RKO (cell line): Measurements from ENCODE around the gene CD99.
"Not testable (repeated sequence)": the region's sequence is repeated elsewhere in the genome, so short reads cannot be mapped to it uniquely, and the experiment has no call there.

ENCODE experiments used
- DNase-seq: peaks from one replicate; pipeline ENCODE4 v3.0.0-alpha.2; 2016; ENCODE audit warnings: low spot score

The CD99 gene

GRCh38 chrX:2690856-2691542 lies at the start of gene CD99:
CD99 (plus strand) TSS chrX:2691295; CDS start chrX:2691361, 66 bp downstream.
- peak; percentile 74 for DNase-seq

DNA sequence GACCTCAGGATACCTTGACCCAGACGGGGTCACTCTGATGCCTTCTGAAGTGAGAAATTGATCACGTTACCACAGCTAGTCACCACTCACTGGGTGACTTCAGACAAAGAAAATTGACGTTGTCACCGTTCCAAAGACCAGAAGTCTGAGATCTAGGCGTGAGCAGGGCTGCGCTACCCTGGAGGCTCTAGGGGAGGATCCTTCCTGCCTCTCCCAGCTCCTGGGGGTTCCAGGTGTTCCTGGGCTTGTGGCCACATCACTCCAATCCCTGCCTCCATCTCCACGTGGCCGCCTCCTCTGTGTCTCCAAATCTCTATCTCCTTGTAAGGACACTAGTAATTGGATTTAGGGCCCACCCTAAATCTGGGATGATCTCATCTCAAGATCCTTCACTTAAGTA lies 48.9 kb upstream of the CD99 start:
- DNase-seq = no peak

DNA sequence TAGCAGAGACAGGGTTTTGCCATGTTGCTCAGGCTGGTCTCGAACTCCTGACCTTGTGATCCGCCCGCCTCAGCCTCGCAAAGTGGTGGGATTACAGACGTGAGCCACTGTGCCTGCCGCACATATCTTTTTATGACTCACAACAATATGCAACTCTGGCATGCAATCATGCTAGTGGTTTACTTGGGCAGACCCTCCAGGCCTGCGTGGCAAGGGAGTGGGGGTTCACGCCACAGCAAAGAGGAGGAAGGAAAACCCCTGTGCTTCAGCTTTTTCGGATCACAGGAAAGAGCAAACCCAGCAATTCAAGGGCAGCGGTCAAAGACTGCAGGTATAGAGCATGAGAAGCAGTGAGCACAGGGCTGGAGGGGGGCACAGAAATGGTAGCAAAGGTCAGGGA lies 48.3 kb upstream of the CD99 start:
- no peak for DNase-seq

DNA sequence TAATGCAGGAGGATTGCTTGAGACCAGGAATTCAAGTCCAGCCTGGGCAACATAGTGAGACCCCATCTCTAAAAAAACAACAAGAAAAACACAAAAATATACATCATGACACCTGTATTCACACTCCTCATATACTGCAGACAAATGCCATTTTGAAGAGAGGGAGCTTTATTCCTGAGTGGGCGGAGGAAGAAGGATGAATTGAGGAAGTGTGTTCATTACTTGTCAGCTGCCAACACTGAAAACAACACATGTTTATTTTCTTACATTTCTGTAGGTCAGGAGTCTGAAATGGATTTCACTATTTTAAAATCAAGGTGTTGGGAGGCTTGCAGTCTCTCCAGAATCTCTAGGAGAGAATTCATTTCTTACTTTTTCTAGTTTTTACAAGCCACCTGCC lies 47.2 kb upstream of the CD99 start:
- no peak for DNase-seq

- DNase-seq = no peak
Measured at GRCh38 chrX:2645563-2645962, 45.5 kb upstream of the CD99 start.

DNA sequence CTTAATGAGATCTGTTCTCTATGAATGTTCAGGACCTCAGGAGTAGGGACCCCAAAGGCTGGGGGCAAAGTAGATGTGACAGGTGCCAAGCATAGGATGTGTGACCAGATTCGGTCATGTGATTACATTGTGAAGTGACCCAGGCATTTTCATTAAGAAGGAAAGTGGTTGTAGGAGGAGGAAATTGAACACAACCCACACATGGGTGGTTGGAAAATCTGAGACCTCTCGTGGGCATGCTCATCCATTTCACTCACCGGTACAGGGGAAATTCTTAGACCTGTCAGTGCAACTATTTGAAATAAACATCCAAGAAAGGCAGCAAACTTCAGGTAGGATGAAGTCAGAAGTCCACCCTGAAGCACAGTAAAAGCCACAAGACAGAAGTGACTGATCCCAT lies 43.5 kb upstream of the CD99 start:
- no peak for DNase-seq

DNA sequence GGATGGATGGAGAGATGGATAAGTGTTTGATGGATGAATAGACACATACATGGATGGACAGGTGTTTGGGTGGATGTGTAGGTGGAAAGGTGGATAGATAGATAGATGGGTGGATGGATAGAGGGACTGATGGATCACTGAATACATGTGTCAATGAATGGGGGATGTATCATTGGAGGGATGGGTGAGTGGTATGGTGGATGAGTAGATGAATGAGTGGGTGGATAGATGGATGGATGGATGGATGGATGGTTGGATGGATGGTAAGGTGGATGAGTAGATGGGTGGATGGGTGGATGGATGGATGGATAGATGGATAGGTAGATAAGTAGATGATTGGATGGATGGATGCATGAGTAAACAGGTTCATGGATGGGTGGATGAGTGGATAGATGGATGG lies 41.1 kb upstream of the CD99 start:
- DNase-seq = no peak

DNA sequence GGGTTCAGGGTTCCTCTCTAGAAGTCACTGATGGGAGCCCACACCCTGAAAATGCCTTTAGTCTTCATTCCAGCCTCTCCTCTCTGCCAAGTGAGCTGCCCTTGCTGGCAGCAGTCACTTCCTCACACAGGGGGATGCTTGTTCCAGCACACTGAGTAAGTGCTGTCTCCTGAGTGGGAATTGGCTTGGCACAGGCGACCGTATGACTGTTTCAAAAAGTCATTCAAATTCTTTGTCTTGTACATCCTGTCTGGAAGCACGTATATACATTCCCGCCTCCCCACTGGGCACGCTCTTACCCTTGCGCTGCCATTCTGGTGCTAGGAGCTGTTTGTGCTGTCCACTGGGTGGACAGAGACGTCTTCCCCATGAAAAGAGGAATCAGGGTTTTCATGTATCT lies 40.2 kb upstream of the CD99 start:
- DNase-seq = no peak

- no peak for DNase-seq
Measured at GRCh38 chrX:2652106-2652505, 39.0 kb upstream of the CD99 start.

DNA sequence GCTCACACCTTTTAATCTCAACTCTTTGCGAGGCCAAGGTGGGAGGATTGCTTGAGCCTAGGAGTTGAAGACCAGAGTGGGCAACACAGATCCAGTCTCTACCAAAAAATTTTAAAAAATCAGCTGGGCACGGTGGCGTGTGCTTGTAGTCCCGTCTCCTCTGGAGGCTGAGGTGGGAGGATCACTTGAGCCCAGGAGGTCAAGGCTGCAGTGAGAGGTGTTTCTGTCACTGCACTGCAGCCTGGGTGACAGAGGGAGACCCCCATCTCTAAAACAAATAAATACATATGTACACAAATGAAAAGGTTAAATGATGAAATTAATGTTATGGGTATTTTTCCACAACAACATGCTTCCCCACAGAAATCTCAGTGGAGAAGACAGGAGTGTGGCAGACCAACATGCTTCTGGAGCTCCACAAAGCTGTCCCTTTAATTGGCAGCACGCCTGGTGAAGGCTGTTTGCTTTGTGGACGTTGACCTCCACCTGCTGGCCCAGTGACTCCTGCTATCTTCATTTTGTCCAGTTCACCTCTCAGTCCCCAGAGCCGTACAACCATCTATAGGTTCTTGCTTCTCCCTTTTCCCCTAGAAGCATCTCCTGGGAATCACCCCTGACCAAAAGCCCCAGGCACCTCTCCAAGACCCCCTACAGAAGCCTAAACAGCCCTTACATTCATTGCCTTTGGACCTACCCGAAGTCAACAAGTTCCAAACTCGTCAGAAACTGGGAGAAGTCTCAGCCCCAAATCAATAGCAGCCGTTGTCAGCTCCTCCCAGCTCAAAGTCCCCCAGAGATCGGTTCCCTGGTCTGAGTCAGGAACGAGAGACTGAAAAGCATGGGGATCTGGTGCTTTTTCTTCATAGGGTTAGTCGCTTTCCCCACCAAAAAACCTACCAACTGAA lies 36.4 kb upstream of the CD99 start:
- DNase-seq = no peak

DNA sequence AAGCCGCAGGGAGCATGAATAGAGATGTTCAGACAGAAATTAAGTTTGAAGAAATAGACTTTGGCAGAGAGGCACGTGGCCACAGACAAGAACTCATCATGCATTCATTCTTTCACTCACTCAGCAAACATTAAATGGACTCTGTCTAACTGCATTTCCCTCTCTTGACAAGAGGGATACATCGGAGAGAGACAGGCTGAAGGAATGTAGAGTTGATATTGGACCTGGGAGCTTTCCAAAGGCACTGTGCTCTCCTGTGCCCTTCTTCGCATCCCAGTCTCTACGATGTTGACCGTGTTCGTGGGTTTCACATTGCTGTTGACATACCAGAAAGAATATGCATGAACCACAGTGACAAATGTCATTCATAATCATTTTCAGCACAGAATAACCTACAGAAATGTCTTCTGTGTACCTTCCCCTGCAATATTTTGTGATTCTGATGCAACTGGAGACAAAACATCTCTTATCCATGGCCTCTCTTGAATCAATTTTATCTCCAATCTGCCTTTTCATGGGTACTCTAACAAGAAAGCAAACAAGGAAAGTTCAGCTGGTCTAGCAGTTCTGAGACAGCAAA lies 34.7 kb upstream of the CD99 start:
- DNase-seq = no peak

- no peak for DNase-seq
Measured at GRCh38 chrX:2657532-2658113, 33.5 kb upstream of the CD99 start.

DNA sequence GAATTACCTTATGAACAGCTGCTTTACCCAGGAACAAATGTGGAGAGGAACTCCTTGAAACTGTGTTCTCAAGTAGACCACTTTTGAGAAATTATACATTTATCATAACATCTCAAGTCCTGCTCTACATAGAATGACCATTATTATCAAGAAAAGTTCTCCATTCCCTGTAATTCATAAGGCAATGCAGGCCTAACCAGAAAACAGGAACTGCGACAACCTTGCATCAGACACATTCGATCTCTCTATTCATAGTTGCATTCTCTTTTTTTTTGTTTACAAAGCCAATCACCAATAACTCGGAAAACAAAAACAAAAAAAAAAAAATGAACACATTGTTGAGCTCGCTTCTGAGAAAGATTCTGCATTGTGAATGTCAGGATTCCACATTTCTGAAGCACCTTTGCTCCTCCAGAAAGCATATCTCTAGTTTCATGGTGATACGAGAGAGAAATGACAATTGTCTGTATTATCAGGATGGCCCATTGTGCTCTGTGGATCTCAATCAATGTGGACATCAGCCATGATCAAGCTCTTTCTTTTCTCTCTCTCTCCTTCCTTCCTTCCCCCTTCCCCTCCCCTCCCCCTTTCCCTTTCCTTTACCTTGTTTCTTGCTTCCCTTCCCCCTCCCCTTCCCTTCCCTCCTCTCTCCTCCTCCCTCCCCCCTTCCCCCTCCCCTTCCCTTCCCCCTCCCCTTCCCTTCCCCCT lies 32.4 kb upstream of the CD99 start:
- DNase-seq = no peak

DNA sequence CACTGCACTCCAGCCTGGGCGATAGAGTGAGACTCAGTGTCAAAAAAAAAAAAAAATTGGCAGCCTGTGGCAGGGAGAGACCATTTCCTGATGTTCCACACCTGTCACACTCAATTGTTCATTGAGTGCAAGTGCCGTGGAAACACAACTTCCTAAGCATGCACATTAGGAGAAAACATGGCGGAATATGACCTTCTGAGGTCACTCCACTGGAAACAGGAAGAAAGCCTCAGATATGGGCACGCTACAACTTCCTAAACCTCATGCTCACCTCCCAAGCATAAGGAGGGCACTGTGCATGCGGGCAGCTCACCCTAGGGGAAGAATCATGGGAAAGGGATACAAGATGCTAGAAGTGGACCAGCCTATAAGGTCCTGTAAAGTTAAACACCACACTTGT lies 28.5 kb upstream of the CD99 start:
- no peak for DNase-seq

DNA sequence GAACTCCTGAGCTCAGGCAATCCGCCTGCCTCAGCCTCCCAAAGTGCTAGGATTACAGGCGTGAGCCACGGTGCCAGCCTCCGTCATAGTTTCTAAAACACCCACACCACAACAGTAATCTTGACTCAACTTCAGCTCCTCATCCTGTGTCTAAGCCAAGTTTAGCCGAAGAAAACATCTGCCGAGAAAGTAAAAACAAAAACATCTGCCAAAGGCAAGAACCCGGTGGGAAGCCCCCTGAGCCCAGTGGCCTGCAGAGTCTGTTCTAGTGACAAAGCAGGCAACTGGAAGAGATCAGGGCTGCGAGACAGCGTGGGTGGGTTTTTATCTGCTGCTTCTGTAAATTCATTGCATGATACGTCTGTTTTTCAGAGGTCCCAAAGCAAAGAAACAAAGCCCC lies 26.6 kb upstream of the CD99 start:
- no peak for DNase-seq

- DNase-seq = no peak
Measured at GRCh38 chrX:2665387-2666304, 25.4 kb upstream of the CD99 start.

- DNase-seq = no peak
Measured at GRCh38 chrX:2666491-2666890, 24.6 kb upstream of the CD99 start.

DNA sequence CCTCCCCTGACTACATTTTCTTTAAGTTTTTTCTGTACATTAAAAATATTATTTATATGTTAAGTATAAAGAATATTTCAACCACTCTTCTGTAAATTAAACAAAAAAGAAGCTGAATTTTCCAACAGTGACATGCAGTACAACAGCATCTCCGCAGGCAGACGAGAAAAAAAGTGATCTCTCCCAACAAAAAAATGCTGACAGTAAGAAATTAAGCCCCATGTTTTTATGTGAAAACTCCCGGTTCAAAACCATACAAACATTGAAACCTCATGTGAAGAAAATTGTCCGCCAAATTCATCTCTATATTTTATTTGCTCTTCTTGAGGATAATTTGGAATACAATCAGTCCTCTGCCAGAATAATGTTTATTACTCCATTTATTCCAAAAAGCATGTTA lies 20.1 kb upstream of the CD99 start:
- DNase-seq = no peak

DNA sequence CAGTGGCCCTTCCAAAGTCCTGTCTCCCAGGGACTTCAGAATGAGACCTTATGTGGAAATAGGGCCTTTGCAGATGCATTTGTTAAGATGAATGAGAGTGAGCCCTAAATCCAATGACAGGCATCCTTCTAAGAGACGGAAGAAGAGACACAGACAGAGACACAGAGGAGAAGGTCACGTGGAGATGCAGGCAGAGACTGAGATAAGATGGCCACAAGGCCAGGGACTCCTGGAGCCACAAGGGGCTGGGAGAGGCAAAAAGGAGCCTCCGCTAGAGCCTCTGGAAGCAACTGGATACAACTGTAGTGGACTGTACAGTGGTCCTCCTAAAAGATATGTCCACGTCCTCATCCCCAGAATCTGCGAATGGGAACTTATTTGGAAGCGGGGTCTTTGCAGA lies 19.0 kb upstream of the CD99 start:
- DNase-seq = no peak

- DNase-seq = no peak
Measured at GRCh38 chrX:2673611-2674010, 17.5 kb upstream of the CD99 start.

DNA sequence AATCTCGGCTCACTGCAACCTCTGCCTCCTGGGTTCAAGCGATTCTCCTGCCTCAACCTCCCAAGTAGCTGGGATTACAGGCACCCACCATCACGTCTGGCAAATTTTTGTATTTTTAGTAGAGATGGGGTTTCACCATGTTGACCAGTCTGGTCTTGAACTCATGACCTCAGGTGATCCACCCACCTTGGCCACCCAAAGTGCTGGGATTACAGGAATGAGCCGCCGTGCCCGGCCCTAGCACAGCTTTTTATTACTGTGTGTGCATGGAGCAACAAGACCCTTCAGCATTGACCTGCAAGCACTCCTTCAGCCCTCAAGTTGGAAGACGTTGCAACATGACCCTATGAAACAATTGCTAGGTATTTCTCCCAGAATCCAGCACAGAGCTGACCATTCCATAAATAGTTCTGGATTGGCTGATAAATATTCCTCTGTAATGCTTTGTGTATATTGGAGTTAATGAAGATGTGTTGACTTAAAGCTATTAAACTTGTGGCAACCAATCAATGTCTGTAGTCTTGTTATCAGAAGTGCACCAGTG lies 15.4 kb upstream of the CD99 start:
- not testable (repeated sequence) for DNase-seq
